Neural cell (in vitro differentiated cells): ENCODE measurements around the gene ICOSLG. TPM values are rescaled to one million over a fixed set of nuclear protein-coding genes. Genes with fewer than 3 reads are reported as not detected.
"Not testable (repeated sequence)": the region's sequence is repeated elsewhere in the genome, so short reads cannot be mapped to it uniquely, and the experiment has no call there.

ENCODE experiments used
- H2AFZ ChIP-seq: fragments of 200-600, 300-800 bp; sonication (generic), shearing (Covaris generic); 2 replicates; pipeline ENCODE4 v1.6.0; 2014; ENCODE audit warnings: low read depth, mild to moderate bottlenecking, antibody characterized with exemption, low read length, moderate library complexity
- H3F3A ChIP-seq: fragments of 200-600 bp; shearing (Covaris generic); 2 replicates; pipeline ENCODE4 v1.6.1; 2016; ENCODE audit warnings: mild to moderate bottlenecking, moderate library complexity, mixed read lengths, antibody characterized with exemption, low read length; ENCODE audit not compliant: insufficient read depth, poor library complexity, severe bottlenecking
- H3K27ac ChIP-seq: fragments of 200-600, 300-800 bp; sonication (generic), shearing (Covaris generic); 2 replicates; pipeline ENCODE4 v1.5.1; 2014; ENCODE audit warnings: mild to moderate bottlenecking, low read length, moderate library complexity
- H3K27me3 ChIP-seq: fragments of 300-800, 200-600 bp; sonication (generic), shearing (Covaris generic); 2 replicates; pipeline ENCODE4 v1.6.0; 2014; ENCODE audit warnings: mild to moderate bottlenecking, low read depth, low read length, moderate library complexity; ENCODE audit not compliant: insufficient read depth
- H3K36me3 ChIP-seq: fragments of 300-800, 200-600 bp; sonication (generic), shearing (Covaris generic); 2 replicates; pipeline ENCODE4 v1.5.1; 2014; ENCODE audit warnings: mild to moderate bottlenecking, antibody characterized with exemption, low read length, moderate library complexity; ENCODE audit not compliant: insufficient read depth
- H3K4me2 ChIP-seq: fragments of 300-800, 200-600 bp; sonication (generic), shearing (Covaris generic); 2 replicates; pipeline ENCODE4 v1.6.0; 2014; ENCODE audit warnings: mild to moderate bottlenecking, low read length
- H3K4me3 ChIP-seq: fragments of 300-800, 200-600 bp; sonication (generic), shearing (Covaris generic); 2 replicates; pipeline ENCODE4 v1.5.1; 2014; ENCODE audit warnings: mild to moderate bottlenecking, low read length, moderate library complexity
- H3K79me2 ChIP-seq: fragments of 200-600 bp; shearing (Covaris generic); replicated peaks from 2 replicates; pipeline ENCODE4 v1.6.0; 2014; ENCODE audit warnings: mild to moderate bottlenecking, low read length, moderate library complexity; ENCODE audit not compliant: insufficient read depth
- H3K9ac ChIP-seq: fragments of 300-800, 200-600 bp; sonication (generic), shearing (Covaris generic); 2 replicates; pipeline ENCODE4 v1.6.1; 2016; ENCODE audit warnings: mild to moderate bottlenecking, low read length, mixed read lengths
- H3K9me2 ChIP-seq: fragments of 200-600 bp; shearing (Covaris generic); 2 replicates; pipeline ENCODE4 v1.6.1; 2016; ENCODE audit warnings: mild to moderate bottlenecking, low read length, mixed read lengths; ENCODE audit not compliant: insufficient read depth
- H3K9me3 ChIP-seq: fragments of 200-600, 300-800 bp; sonication (generic), shearing (Covaris generic); 2 replicates; pipeline ENCODE4 v1.6.1; 2016; ENCODE audit warnings: mild to moderate bottlenecking, mixed run types, low read length, moderate library complexity, mixed read lengths
- H4K20me1 ChIP-seq: fragments of 200-600 bp; shearing (Covaris generic); 2 replicates; pipeline ENCODE4 v1.6.1; 2016; ENCODE audit warnings: mild to moderate bottlenecking, mixed run types; ENCODE audit not compliant: insufficient read depth
- polyA plus RNA-seq: library from polyadenylated mRNA; depleted of rRNA; stranded (reverse); fragments of >200 nt; gene quantifications from 2 replicates; pipeline ENCODE4 v1.2.3, GENCODE V29; 2014
- small RNA-seq, 3 experiments: library from RNA; depleted of rRNA; stranded (forward); fragments of <200 nt; gene quantifications; one replicate each; pipeline ENCODE3, GENCODE V24; 2012

ICOSLG gene
- polyA plus RNA-seq, 1 donor from 2014 or later: not detected

- not testable (repeated sequence) for H3K9me3 ChIP-seq, H3K27ac ChIP-seq, H3K9ac ChIP-seq, H3K27me3 ChIP-seq, H3F3A ChIP-seq, H3K36me3 ChIP-seq, H2AFZ ChIP-seq, H4K20me1 ChIP-seq, H3K4me2 ChIP-seq, H3K4me3 ChIP-seq, H3K79me2 ChIP-seq, H3K9me2 ChIP-seq
Observed at GRCh38 chr21:44175189-44175588, 65.6 kb downstream of the ICOSLG start.

Small RNA genes within 50 kb of the gene (small RNA-seq; reads per million reads assigned to genes)
- 0 reads per million in 3 experiments for gene AP001059.3

Other genes with a start within 250 kb of the ICOSLG start
- 17.8 and 18.7 TPM in 2 replicates for gene TRAPPC10, start 228.6 kb downstream of the ICOSLG start, polyA plus RNA-seq
- gene PWP2, start 133.5 kb downstream of the ICOSLG start, polyA plus RNA-seq: 1.7 and 8.7 TPM in 2 replicates
- 4.2 and 4.5 TPM in 2 replicates for gene GATD3, start 107.3 kb downstream of the ICOSLG start, polyA plus RNA-seq
- not detected in 2 replicates for gene DNMT3L, start 21.0 kb upstream of the ICOSLG start, polyA plus RNA-seq
- gene AIRE, start 44.9 kb upstream of the ICOSLG start, polyA plus RNA-seq: not detected in 2 replicates
- 79.6 and 94.4 TPM in 2 replicates for gene PFKL, start 59.1 kb upstream of the ICOSLG start, polyA plus RNA-seq
- 36.0 and 36.5 TPM in 2 replicates for gene CFAP410, start 98.4 kb upstream of the ICOSLG start, polyA plus RNA-seq
- 0.14 and 0.16 TPM in 2 replicates for gene TRPM2, start 112.7 kb upstream of the ICOSLG start, polyA plus RNA-seq
- 3.8 and 5.0 TPM in 2 replicates for gene LRRC3, start 214.6 kb upstream of the ICOSLG start, polyA plus RNA-seq